HepG2 (cell line): Measurements from ENCODE around the gene AXIN2. TPM values are rescaled to one million over a fixed set of nuclear protein-coding genes. Genes with fewer than 3 reads are reported as not detected.

Source experiments
- AKAP8 ChIP-seq: sonication (generic); formaldehyde crosslinking; IDR thresholded peaks from 2 replicates; pipeline ENCODE4 v1.5.1; 2020; ENCODE audit warnings: mild to moderate bottlenecking, missing genetic modification reagents
- EZH2 ChIP-seq: conservative IDR thresholded peaks from 2 replicates; pipeline ENCODE4 v1.6.1; 2012; ENCODE audit warnings: mild to moderate bottlenecking, low read depth, low read length, moderate library complexity
- KDM1A ChIP-seq: IDR thresholded peaks from 2 replicates; pipeline ENCODE4 v1.6.1; 2016; ENCODE audit warnings: missing compliant biosample characterization
- LBX2 ChIP-seq: sonication (generic); formaldehyde crosslinking; IDR thresholded peaks from 2 replicates; pipeline ENCODE4 v1.5.0; 2020; ENCODE audit warnings: missing genetic modification reagents, mild to moderate bottlenecking, borderline replicate concordance
- MAF1 ChIP-seq: sonication (generic); formaldehyde crosslinking; IDR thresholded peaks from 2 replicates; pipeline ENCODE4 v1.5.0; 2020; ENCODE audit warnings: missing genetic modification reagents, borderline replicate concordance
- MZF1 ChIP-seq: sonication (generic); formaldehyde crosslinking; IDR thresholded peaks from 2 replicates; pipeline ENCODE4 v1.8.1; 2023; ENCODE audit warnings: mild to moderate bottlenecking, missing genetic modification reagents, borderline replicate concordance
- NCOA2 ChIP-seq: sonication (generic); formaldehyde crosslinking; IDR thresholded peaks from 2 replicates; pipeline ENCODE4 v1.8.0; 2022; ENCODE audit warnings: inconsistent platforms
- PHF5A ChIP-seq: IDR thresholded peaks from one replicate; pipeline ENCODE4 v1.6.1; 2018; ENCODE audit warnings: low read depth, missing genetic modification reagents; ENCODE audit not compliant: unreplicated experiment
- POLR2A ChIP-seq, 2 experiments: IDR thresholded peaks; 2 replicates each; pipeline ENCODE4 v1.6.1; 2011; ENCODE audit warnings: low read depth in 2 of 2, low read length in 2 of 2, mild to moderate bottlenecking in 1 of 2, moderate library complexity in 1 of 2; ENCODE audit not compliant: insufficient read depth in 1 of 2
- POLR2AphosphoS2 ChIP-seq: IDR thresholded peaks from 2 replicates; pipeline ENCODE4 v1.6.1; 2011; ENCODE audit warnings: low read depth, low read length, improper control_type of control experiment
- RBM39 ChIP-seq: fragments of 200-400 bp; formaldehyde crosslinking; IDR thresholded peaks from one replicate; pipeline ENCODE4 v1.6.1; 2018; ENCODE audit warnings: antibody characterized with exemption, mild to moderate bottlenecking, low read depth, low read length; ENCODE audit not compliant: poor library complexity, severe bottlenecking
- RXRA ChIP-seq: sonication (generic); formaldehyde crosslinking; IDR thresholded peaks from 2 replicates; pipeline ENCODE4 v1.5.1; 2020; ENCODE audit warnings: missing genetic modification reagents
- SP5 ChIP-seq: IDR thresholded peaks from 2 replicates; pipeline ENCODE4 v1.6.1; 2016; ENCODE audit warnings: low read depth, borderline replicate concordance
- SRSF1 ChIP-seq: fragments of 200-400 bp; formaldehyde crosslinking; optimal IDR thresholded peaks from 2 replicates; pipeline ENCODE3; 2017; ENCODE audit warnings: mild to moderate bottlenecking, low read depth, low read length, moderate library complexity
- XRCC5 ChIP-seq: fragments of 200-400 bp; formaldehyde crosslinking; optimal IDR thresholded peaks from 2 replicates; pipeline ENCODE3; 2017; ENCODE audit warnings: mild to moderate bottlenecking, low read length
- ZBTB4 ChIP-seq: sonication (generic); formaldehyde crosslinking; IDR thresholded peaks from 2 replicates; pipeline ENCODE4 v1.4.0; 2020; ENCODE audit warnings: missing genetic modification reagents, mild to moderate bottlenecking, borderline replicate concordance
- ZEB1 ChIP-seq: IDR thresholded peaks from 2 replicates; pipeline ENCODE4 v1.6.1; 2012; ENCODE audit warnings: mild to moderate bottlenecking, low read depth, inconsistent platforms; ENCODE audit not compliant: insufficient replicate concordance
- ZMYM2 ChIP-seq: sonication (generic); formaldehyde crosslinking; IDR thresholded peaks from 2 replicates; pipeline ENCODE4 v1.8.0; 2022; ENCODE audit warnings: mild to moderate bottlenecking, missing genetic modification reagents
- ZNF296 ChIP-seq: sonication (generic); formaldehyde crosslinking; conservative IDR thresholded peaks from 2 replicates; pipeline ENCODE4 v1.5.0; 2020; ENCODE audit warnings: mild to moderate bottlenecking, missing genetic modification reagents
- ZNF773 ChIP-seq: sonication (generic); formaldehyde crosslinking; IDR thresholded peaks from 2 replicates; pipeline ENCODE4 v1.4.0; 2020; ENCODE audit warnings: missing genetic modification reagents, borderline replicate concordance
- polyA plus RNA-seq, 8 experiments: library from polyadenylated mRNA; depleted of rRNA in 3 of 8; stranded (reverse) in 7 of 8; unstranded in 1 of 8; fragments of >200 nt; fragmentation: Illumina TruSeq in 4 of 8; extraction: Trizol in 4 of 8; gene quantifications; 2 replicates each; pipeline versions ENCODE4 v1.2.1 to v1.2.3, GENCODE V29; 2011 to 2016; ENCODE audit warnings: low read depth in 4 of 8, missing spikeins in 1 of 8, mixed read lengths in 1 of 8; ENCODE audit not compliant: insufficient read depth in 1 of 8
- total RNA-seq, 5 experiments: library from RNA; depleted of rRNA; stranded (reverse); fragments of >200 nt; fragmentation: Illumina TruSeq; extraction: Trizol; gene quantifications; 2 replicates each; pipeline ENCODE4 v1.2.3, GENCODE V29; 2016; ENCODE audit warnings: low read depth in 1 of 5
- TF ChIP-seq, protein P1 (sequence below): sonication (generic); formaldehyde crosslinking; IDR thresholded peaks from 2 replicates; pipeline ENCODE4 v1.5.1; 2020; ENCODE audit warnings: missing genetic modification reagents, mild to moderate bottlenecking, borderline replicate concordance
- TF ChIP-seq, protein P2 (sequence below): sonication (generic); formaldehyde crosslinking; IDR thresholded peaks from 2 replicates; pipeline ENCODE4 v1.9.0; 2022; ENCODE audit warnings: low read depth, missing genetic modification reagents

The AXIN2 gene
- total and polyA plus RNA-seq, 2 of the 13 experiments (the other 11 are each of a cell fraction or from before 2014, with no cell fraction given), result 58.6 to 63.4 TPM

DNA sequence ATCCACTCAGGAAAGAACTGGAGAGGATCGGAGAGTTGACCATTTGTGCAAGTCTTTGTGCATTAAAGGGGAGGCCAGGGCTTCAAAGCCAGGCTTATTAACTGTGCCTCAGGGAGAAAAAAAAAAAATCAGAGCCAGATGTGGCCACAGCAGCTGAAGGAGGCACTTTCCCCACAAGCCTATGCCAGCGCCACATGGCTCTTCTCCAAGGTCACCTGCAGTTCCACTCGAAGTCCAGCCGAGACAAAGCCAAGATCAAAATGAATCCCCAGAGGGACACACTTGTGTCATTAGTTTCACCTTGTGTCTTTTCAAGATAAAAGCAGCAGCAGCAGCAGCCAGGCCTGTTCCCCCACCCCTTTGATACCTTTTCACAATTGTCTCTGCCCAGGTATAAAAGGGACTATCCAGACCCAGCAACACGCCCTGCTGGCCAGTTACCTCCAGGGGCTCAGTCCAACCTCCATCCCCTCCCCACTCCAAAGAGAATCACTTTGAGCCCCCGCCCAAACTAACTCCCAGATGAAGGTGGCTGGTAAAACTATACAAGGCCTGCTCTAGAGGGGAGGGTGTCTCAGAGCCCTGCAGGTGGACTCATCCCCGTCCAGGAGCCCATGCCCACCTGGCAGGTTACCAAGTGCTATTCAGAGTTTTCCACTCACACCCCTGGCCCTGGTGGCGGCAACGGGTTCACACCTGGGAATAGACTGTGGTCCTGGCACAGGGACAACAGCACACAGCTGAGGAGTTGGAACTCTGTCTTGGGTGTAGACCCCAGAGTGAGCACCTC is 29.2 kb downstream of the AXIN2 start (continued):
- TF ChIP-seq ZMYM2 (CRISPR knock-in tag), result no peak
- peak in 1 of 2 experiments; percentile 16; a peak in 1 of 4 replicates for TF ChIP-seq POLR2A (IDR thresholded peaks at IDR 0.05; ENCODE audit: insufficient read depth in 1 of 2, low read depth in 2 of 2, low read length in 2 of 2)
- TF ChIP-seq SP5 (CRISPR knock-in tag), result no peak
- TF ChIP-seq SRSF1, result no peak
- TF ChIP-seq EZH2, result no peak
- TF ChIP-seq, protein P1, sequence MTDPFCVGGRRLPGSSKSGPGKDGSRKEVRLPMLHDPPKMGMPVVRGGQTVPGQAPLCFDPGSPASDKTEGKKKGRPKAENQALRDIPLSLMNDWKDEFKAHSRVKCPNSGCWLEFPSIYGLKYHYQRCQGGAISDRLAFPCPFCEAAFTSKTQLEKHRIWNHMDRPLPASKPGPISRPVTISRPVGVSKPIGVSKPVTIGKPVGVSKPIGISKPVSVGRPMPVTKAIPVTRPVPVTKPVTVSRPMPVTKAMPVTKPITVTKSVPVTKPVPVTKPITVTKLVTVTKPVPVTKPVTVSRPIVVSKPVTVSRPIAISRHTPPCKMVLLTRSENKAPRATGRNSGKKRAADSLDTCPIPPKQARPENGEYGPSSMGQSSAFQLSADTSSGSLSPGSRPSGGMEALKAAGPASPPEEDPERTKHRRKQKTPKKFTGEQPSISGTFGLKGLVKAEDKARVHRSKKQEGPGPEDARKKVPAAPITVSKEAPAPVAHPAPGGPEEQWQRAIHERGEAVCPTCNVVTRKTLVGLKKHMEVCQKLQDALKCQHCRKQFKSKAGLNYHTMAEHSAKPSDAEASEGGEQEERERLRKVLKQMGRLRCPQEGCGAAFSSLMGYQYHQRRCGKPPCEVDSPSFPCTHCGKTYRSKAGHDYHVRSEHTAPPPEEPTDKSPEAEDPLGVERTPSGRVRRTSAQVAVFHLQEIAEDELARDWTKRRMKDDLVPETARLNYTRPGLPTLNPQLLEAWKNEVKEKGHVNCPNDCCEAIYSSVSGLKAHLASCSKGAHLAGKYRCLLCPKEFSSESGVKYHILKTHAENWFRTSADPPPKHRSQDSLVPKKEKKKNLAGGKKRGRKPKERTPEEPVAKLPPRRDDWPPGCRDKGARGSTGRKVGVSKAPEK (CRISPR knock-in tag), result no peak
- no peak for TF ChIP-seq MZF1
- no peak for TF ChIP-seq ZNF296 (CRISPR knock-in tag)
- no peak for TF ChIP-seq ZBTB4 (CRISPR knock-in tag)
- no peak for TF ChIP-seq XRCC5
- no peak for TF ChIP-seq PHF5A (CRISPR knock-in tag)
- no peak for TF ChIP-seq MAF1
- TF ChIP-seq LBX2 (CRISPR knock-in tag), result no peak
- TF ChIP-seq RXRA (CRISPR knock-in tag), result no peak
- TF ChIP-seq ZEB1, result no peak
- peak; percentile 15; the same call in 1 of the 2 replicates for TF ChIP-seq AKAP8
- TF ChIP-seq ZNF773 (CRISPR knock-in tag), result no peak
- peak; percentile 36 for TF ChIP-seq POLR2AphosphoS2
- TF ChIP-seq, protein P2, sequence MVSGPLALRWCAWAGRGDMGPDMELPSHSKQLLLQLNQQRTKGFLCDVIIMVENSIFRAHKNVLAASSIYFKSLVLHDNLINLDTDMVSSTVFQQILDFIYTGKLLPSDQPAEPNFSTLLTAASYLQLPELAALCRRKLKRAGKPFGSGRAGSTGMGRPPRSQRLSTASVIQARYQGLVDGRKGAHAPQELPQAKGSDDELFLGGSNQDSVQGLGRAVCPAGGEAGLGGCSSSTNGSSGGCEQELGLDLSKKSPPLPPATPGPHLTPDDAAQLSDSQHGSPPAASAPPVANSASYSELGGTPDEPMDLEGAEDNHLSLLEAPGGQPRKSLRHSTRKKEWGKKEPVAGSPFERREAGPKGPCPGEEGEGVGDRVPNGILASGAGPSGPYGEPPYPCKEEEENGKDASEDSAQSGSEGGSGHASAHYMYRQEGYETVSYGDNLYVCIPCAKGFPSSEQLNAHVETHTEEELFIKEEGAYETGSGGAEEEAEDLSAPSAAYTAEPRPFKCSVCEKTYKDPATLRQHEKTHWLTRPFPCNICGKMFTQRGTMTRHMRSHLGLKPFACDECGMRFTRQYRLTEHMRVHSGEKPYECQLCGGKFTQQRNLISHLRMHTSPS (CRISPR knock-in tag), result no peak
- no peak for TF ChIP-seq RBM39
- TF ChIP-seq KDM1A (CRISPR knock-in tag), result no peak
- no peak for TF ChIP-seq NCOA2
